GM12878 (cell line): Measurements from ENCODE around the gene ZC3H10. TPM values are rescaled to one million over a fixed set of nuclear protein-coding genes. Genes with fewer than 3 reads are reported as not detected.

ENCODE experiments used
- ATF7 ChIP-seq: fragments of 450-650 bp; IDR thresholded peaks from 2 replicates; pipeline ENCODE4 v1.6.1; 2016; ENCODE audit warnings: low read depth, mild to moderate bottlenecking
- CEBPB ChIP-seq, 2 experiments: fragments of 150-350 bp in 1 of 2; IDR thresholded peaks; 2 replicates each; pipeline ENCODE4 v1.6.1; 2012 to 2014; ENCODE audit warnings: low read depth in 2 of 2, low read length in 2 of 2, borderline replicate concordance in 1 of 2, inconsistent platforms in 1 of 2
- CREM ChIP-seq: IDR thresholded peaks from 2 replicates; pipeline ENCODE4 v1.6.1; 2014; ENCODE audit warnings: antibody characterized with exemption, low read depth
- EED ChIP-seq: sonication (generic); IDR thresholded peaks from 2 replicates; pipeline ENCODE4 v1.6.1; 2016; ENCODE audit warnings: antibody characterized with exemption, low read depth
- HDGF ChIP-seq: fragments of 450-650 bp; IDR thresholded peaks from 2 replicates; pipeline ENCODE4 v1.6.1; 2016; ENCODE audit warnings: antibody characterized with exemption
- IKZF1 ChIP-seq: fragments of 450-650 bp; conservative IDR thresholded peaks from 2 replicates; pipeline ENCODE4 v1.6.1; 2017; ENCODE audit warnings: antibody characterized with exemption, mild to moderate bottlenecking
- LARP7 ChIP-seq: fragments of 450-650 bp; IDR thresholded peaks from 2 replicates; pipeline ENCODE4 v1.6.1; 2017; ENCODE audit warnings: mild to moderate bottlenecking
- MTA3 ChIP-seq: IDR thresholded peaks from 2 replicates; pipeline ENCODE4 v1.6.1; 2012; ENCODE audit warnings: low read length, inconsistent platforms, borderline replicate concordance
- PAX5 ChIP-seq: IDR thresholded peaks from 2 replicates; pipeline ENCODE4 v1.6.1; 2011; ENCODE audit warnings: low read depth, low read length, borderline replicate concordance
- RB1 ChIP-seq: fragments of 450-650 bp; formaldehyde crosslinking; IDR thresholded peaks from 2 replicates; pipeline ENCODE4 v1.6.1; 2017; ENCODE audit warnings: mild to moderate bottlenecking, borderline replicate concordance
- RUNX3 ChIP-seq: IDR thresholded peaks from 2 replicates; pipeline ENCODE4 v1.6.1; 2012; ENCODE audit warnings: low read length, inconsistent platforms
- SIN3A ChIP-seq: IDR thresholded peaks from 2 replicates; pipeline ENCODE4 v1.6.1; 2012; ENCODE audit warnings: low read depth, low read length, improper control_type of control experiment
- SMARCA5 ChIP-seq: fragments of 450-650 bp; IDR thresholded peaks from 2 replicates; pipeline ENCODE4 v1.6.1; 2017; ENCODE audit warnings: mild to moderate bottlenecking
- SPI1 ChIP-seq: IDR thresholded peaks from 2 replicates; pipeline ENCODE4 v1.6.1; 2011; ENCODE audit warnings: low read depth, mild to moderate bottlenecking, low read length, moderate library complexity, borderline replicate concordance; ENCODE audit not compliant: insufficient read depth
- TAF1 ChIP-seq: IDR thresholded peaks from 2 replicates; pipeline ENCODE4 v1.6.1; 2011; ENCODE audit warnings: mild to moderate bottlenecking, low read depth, low read length, borderline replicate concordance
- polyA plus RNA-seq, 11 experiments: library from polyadenylated mRNA; depleted of rRNA in 4 of 11; unstranded in 6 of 11; stranded (reverse) in 5 of 11; fragments of >200 nt; fragmentation: Nextera tagmentation in 4 of 11; fragmentation: Illumina TruSeq in 1 of 11; extraction: Ambion mirVana in 4 of 11; extraction: Trizol in 1 of 11; gene quantifications; 1 replicate in 1 of 11; 2 replicates in 10 of 11; pipeline versions ENCODE4 v1.2.1 to v1.2.3, GENCODE V29; 2011 to 2016; ENCODE audit warnings: inconsistent platforms in 2 of 11, missing spikeins in 2 of 11, low read depth in 1 of 11
- total RNA-seq, 4 experiments: library from RNA; depleted of rRNA in 3 of 4; stranded (reverse); fragments of >200 nt in 3 of 4; fragmentation: Illumina TruSeq in 1 of 4; extraction: Trizol in 1 of 4; gene quantifications; 2 replicates each; pipeline versions ENCODE4 v1.2.1 to v1.2.3, GENCODE V29; 2013 to 2021
- TF ChIP-seq, protein P1 (sequence below), 3 experiments: IDR thresholded peaks in 2 of 3; conservative IDR thresholded peaks in 1 of 3; 2 replicates each; pipeline ENCODE4 v1.5.1; 2011; ENCODE audit warnings: low read depth in 3 of 3, low read length in 3 of 3, mild to moderate bottlenecking in 3 of 3, control low read depth in 2 of 3, moderate library complexity in 2 of 3, inconsistent platforms in 1 of 3, mixed read lengths in 1 of 3; ENCODE audit not compliant: control insufficient read depth in 2 of 3, insufficient read depth in 1 of 3; ENCODE audit errors: extremely low read depth in 1 of 3
- TF ChIP-seq, protein P2 (sequence below): fragments of 450-650 bp; IDR thresholded peaks from 2 replicates; pipeline ENCODE4 v1.6.1; 2017; ENCODE audit warnings: antibody characterized with exemption, mild to moderate bottlenecking, moderate library complexity
- TF ChIP-seq, protein P3 (sequence below): IDR thresholded peaks from 2 replicates; pipeline ENCODE4 v1.6.1; 2012; ENCODE audit warnings: low read depth, low read length, improper control_type of control experiment
- TF ChIP-seq, protein P4 (sequence below): fragments of 450-650 bp; IDR thresholded peaks from 2 replicates; pipeline ENCODE4 v1.6.1; 2016; ENCODE audit warnings: mild to moderate bottlenecking
- TF ChIP-seq, protein P5 (sequence below): IDR thresholded peaks from 2 replicates; pipeline ENCODE4 v1.6.1; 2012; ENCODE audit warnings: low read depth, low read length, improper control_type of control experiment

The ZC3H10 gene
- total and polyA plus RNA-seq, 10 of the 15 experiments (the other 5 are each of a cell fraction or from before 2014, with no cell fraction given): 0.56 to 6.4 (median 3.7) TPM

DNA sequence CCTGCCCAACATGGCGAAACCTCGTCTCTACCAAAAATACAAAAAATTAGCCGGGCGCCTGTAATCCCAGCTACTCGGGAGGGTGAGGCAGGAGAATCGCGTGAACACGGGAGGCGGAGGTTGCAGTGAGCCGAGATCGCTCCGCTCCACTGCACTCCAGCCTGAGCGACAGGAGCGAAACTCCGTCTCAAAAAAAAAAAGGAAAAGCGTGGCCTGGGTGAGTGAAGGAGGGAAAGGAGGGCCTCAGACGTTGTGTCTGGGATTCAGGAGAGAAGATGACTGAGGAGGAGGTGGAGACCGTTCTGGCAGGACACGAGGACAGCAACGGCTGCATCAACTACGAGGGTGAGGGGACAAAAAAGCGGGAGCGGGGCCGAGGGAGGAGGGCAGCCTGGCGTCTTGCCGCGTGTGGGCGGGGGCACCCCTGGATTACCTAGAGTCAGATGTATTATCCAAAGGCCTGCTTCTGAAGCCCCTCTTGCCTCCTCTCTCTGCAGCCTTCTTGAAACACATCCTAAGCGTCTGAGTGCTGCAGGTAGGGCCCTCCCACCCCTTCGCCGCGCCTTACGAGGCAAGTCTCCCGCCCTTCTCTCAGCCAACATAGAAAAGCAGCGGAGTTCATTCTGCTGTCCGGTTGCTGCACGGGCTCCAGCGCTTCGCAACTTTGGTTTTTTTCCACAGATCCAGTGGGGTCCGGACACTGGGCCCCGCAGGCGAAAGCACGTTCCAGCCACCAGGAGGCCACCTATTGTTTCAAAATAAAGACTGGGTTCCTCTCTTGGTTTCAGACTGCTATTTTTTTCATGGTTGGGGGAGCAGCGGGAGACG is 39.3 kb downstream of the ZC3H10 start (continued):
- TF ChIP-seq, protein P1, sequence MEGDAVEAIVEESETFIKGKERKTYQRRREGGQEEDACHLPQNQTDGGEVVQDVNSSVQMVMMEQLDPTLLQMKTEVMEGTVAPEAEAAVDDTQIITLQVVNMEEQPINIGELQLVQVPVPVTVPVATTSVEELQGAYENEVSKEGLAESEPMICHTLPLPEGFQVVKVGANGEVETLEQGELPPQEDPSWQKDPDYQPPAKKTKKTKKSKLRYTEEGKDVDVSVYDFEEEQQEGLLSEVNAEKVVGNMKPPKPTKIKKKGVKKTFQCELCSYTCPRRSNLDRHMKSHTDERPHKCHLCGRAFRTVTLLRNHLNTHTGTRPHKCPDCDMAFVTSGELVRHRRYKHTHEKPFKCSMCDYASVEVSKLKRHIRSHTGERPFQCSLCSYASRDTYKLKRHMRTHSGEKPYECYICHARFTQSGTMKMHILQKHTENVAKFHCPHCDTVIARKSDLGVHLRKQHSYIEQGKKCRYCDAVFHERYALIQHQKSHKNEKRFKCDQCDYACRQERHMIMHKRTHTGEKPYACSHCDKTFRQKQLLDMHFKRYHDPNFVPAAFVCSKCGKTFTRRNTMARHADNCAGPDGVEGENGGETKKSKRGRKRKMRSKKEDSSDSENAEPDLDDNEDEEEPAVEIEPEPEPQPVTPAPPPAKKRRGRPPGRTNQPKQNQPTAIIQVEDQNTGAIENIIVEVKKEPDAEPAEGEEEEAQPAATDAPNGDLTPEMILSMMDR (IDR thresholded peaks at IDR 0.05 in 2 of 3, conservative IDR thresholded peaks at IDR 0.05 in 1 of 3; ENCODE audit: control insufficient read depth in 2 of 3, extremely low read depth in 1 of 3, insufficient read depth in 1 of 3, low read depth in 3 of 3, low read length in 3 of 3): peak; percentile 51 to 65 (median 57)
- TF ChIP-seq RUNX3: peak; percentile 33
- peak; percentile 29; the same call in 1 of the 2 replicates for TF ChIP-seq SMARCA5
- peak; percentile 68; the same call in 1 of the 2 replicates for TF ChIP-seq LARP7
- TF ChIP-seq ATF7: 0 out of 2 replicates have a peak, but pooled peaks have one; percentile 0
- peak; percentile 20; the same call in 1 of the 2 replicates for TF ChIP-seq EED
- TF ChIP-seq SIN3A: 0 out of 2 replicates have a peak, but pooled peaks have one; percentile 21
- peak; percentile 48; the same call in 1 of the 2 replicates for TF ChIP-seq SPI1
- peak; percentile 84; the same call in 1 of the 2 replicates for TF ChIP-seq TAF1
- peak; percentile 77; the same call in 1 of the 2 replicates for TF ChIP-seq HDGF
- TF ChIP-seq IKZF1: peak; percentile 10
- TF ChIP-seq, protein P2, sequence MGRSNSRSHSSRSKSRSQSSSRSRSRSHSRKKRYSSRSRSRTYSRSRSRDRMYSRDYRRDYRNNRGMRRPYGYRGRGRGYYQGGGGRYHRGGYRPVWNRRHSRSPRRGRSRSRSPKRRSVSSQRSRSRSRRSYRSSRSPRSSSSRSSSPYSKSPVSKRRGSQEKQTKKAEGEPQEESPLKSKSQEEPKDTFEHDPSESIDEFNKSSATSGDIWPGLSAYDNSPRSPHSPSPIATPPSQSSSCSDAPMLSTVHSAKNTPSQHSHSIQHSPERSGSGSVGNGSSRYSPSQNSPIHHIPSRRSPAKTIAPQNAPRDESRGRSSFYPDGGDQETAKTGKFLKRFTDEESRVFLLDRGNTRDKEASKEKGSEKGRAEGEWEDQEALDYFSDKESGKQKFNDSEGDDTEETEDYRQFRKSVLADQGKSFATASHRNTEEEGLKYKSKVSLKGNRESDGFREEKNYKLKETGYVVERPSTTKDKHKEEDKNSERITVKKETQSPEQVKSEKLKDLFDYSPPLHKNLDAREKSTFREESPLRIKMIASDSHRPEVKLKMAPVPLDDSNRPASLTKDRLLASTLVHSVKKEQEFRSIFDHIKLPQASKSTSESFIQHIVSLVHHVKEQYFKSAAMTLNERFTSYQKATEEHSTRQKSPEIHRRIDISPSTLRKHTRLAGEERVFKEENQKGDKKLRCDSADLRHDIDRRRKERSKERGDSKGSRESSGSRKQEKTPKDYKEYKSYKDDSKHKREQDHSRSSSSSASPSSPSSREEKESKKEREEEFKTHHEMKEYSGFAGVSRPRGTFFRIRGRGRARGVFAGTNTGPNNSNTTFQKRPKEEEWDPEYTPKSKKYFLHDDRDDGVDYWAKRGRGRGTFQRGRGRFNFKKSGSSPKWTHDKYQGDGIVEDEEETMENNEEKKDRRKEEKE: no peak
- TF ChIP-seq MTA3: no peak
- peak; percentile 69; the same call in 1 of the 2 replicates for TF ChIP-seq PAX5
- peak; percentile 75; the same call in 1 of the 2 replicates for TF ChIP-seq RB1
- TF ChIP-seq, protein P3, sequence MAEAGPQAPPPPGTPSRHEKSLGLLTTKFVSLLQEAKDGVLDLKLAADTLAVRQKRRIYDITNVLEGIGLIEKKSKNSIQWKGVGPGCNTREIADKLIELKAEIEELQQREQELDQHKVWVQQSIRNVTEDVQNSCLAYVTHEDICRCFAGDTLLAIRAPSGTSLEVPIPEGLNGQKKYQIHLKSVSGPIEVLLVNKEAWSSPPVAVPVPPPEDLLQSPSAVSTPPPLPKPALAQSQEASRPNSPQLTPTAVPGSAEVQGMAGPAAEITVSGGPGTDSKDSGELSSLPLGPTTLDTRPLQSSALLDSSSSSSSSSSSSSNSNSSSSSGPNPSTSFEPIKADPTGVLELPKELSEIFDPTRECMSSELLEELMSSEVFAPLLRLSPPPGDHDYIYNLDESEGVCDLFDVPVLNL: 0 out of 2 replicates have a peak, but pooled peaks have one; percentile 69
- TF ChIP-seq, protein P4, sequence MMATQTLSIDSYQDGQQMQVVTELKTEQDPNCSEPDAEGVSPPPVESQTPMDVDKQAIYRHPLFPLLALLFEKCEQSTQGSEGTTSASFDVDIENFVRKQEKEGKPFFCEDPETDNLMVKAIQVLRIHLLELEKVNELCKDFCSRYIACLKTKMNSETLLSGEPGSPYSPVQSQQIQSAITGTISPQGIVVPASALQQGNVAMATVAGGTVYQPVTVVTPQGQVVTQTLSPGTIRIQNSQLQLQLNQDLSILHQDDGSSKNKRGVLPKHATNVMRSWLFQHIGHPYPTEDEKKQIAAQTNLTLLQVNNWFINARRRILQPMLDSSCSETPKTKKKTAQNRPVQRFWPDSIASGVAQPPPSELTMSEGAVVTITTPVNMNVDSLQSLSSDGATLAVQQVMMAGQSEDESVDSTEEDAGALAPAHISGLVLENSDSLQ: peak; percentile 79
- peak; percentile 9; the same call in 1 of the 2 replicates for TF ChIP-seq CREM
- TF ChIP-seq CEBPB (IDR thresholded peaks at IDR 0.05; ENCODE audit: borderline replicate concordance in 1 of 2, low read depth in 2 of 2, low read length in 2 of 2): no peak
- TF ChIP-seq, protein P5, sequence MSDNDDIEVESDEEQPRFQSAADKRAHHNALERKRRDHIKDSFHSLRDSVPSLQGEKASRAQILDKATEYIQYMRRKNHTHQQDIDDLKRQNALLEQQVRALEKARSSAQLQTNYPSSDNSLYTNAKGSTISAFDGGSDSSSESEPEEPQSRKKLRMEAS: peak; percentile 3; the same call in 1 of the 2 replicates
